Astrocyte (in vitro differentiated cells and primary cell): ENCODE data around the gene ABHD17B. TPM values are rescaled to one million over a fixed set of nuclear protein-coding genes. Genes with fewer than 3 reads are reported as not detected.

Experiments
- DNase-seq: peaks from one replicate; pipeline ENCODE4 v3.0.0-alpha.2; 2010; ENCODE audit warnings: low read depth
- FAIRE-seq: peaks from 2 replicates; lab custom pipeline; 2011; peaks lifted over from hg19 to GRCh38; lab: Jason Lieb, UNC
- H2AFZ ChIP-seq: 2 replicates; pipeline ENCODE4 v1.6.0; 2012; ENCODE audit warnings: low read depth, low read length, inconsistent platforms
- H3K27ac ChIP-seq: 2 replicates; pipeline ENCODE4 v1.5.1; 2011; ENCODE audit warnings: low read depth, low read length, inconsistent platforms
- H3K27me3 ChIP-seq: 2 replicates; pipeline ENCODE4 v1.6.0; 2011; ENCODE audit warnings: low read length, inconsistent platforms; ENCODE audit not compliant: insufficient read depth
- H3K36me3 ChIP-seq: 2 replicates; pipeline ENCODE4 v1.5.1; 2011; ENCODE audit warnings: low read length, inconsistent platforms; ENCODE audit not compliant: insufficient read depth
- H3K4me1 ChIP-seq: 2 replicates; pipeline ENCODE4 v1.5.1; 2011; ENCODE audit warnings: low read length, inconsistent platforms; ENCODE audit not compliant: insufficient read depth
- H3K4me2 ChIP-seq: 2 replicates; pipeline ENCODE4 v1.6.0; 2012; ENCODE audit warnings: low read length, inconsistent platforms
- H3K4me3 ChIP-seq: 2 replicates; pipeline ENCODE4 v1.5.1; 2011; ENCODE audit warnings: low read depth, mild to moderate bottlenecking, low read length, inconsistent platforms; ENCODE audit not compliant: insufficient read depth
- H3K79me2 ChIP-seq: 2 replicates; pipeline ENCODE4 v1.6.0; 2012; ENCODE audit warnings: mild to moderate bottlenecking, low read length, inconsistent platforms; ENCODE audit not compliant: insufficient read depth
- H3K9ac ChIP-seq: 2 replicates; pipeline ENCODE4 v1.6.0; 2012; ENCODE audit warnings: mild to moderate bottlenecking, low read length, inconsistent platforms
- H3K9me3 ChIP-seq: 2 replicates; pipeline ENCODE4 v1.5.1; 2012; ENCODE audit warnings: low read depth, mild to moderate bottlenecking, low read length, inconsistent platforms; ENCODE audit not compliant: insufficient read depth
- H4K20me1 ChIP-seq: 2 replicates; pipeline ENCODE4 v1.6.0; 2012; ENCODE audit warnings: low read length, inconsistent platforms; ENCODE audit not compliant: insufficient read depth
- H3K27ac Mint-ChIP-seq: one replicate; pipeline ENCODE4 v1.8.0; 2021; ENCODE audit warnings: mild to moderate bottlenecking, mixed read lengths; ENCODE audit not compliant: unreplicated experiment
- H3K27me3 Mint-ChIP-seq: one replicate; pipeline ENCODE4 v1.8.0; 2021; ENCODE audit warnings: low read depth, mixed read lengths; ENCODE audit not compliant: unreplicated experiment
- H3K36me3 Mint-ChIP-seq: one replicate; pipeline ENCODE4 v1.8.0; 2021; ENCODE audit warnings: low read depth, mixed read lengths; ENCODE audit not compliant: unreplicated experiment
- H3K4me1 Mint-ChIP-seq: one replicate; pipeline ENCODE4 v1.8.0; 2021; ENCODE audit warnings: low read depth, mixed read lengths; ENCODE audit not compliant: unreplicated experiment
- H3K4me3 Mint-ChIP-seq: one replicate; pipeline ENCODE4 v1.8.0; 2021; ENCODE audit warnings: mild to moderate bottlenecking, moderate library complexity, mixed read lengths; ENCODE audit not compliant: unreplicated experiment
- H3K9me3 Mint-ChIP-seq: one replicate; pipeline ENCODE4 v1.8.0; 2021; ENCODE audit warnings: mild to moderate bottlenecking, mixed read lengths; ENCODE audit not compliant: unreplicated experiment
- EZH2 ChIP-seq: IDR thresholded peaks from 2 replicates; pipeline ENCODE4 v1.6.1; 2012; ENCODE audit warnings: mild to moderate bottlenecking, low read length, inconsistent platforms; ENCODE audit not compliant: insufficient read depth
- total RNA-seq: library from RNA; stranded (reverse); gene quantifications from 2 replicates; pipeline ENCODE4 v1.2.1, GENCODE V29; 2021
- TF ChIP-seq, protein P1 (sequence below): IDR thresholded peaks from 2 replicates; pipeline ENCODE4 v1.5.1; 2011; ENCODE audit warnings: low read depth, mild to moderate bottlenecking, inconsistent platforms, low read length, moderate library complexity; ENCODE audit not compliant: insufficient read depth

ABHD17B gene
- total RNA-seq, 1 donor from 2014 or later = 21.3 TPM

DNA sequence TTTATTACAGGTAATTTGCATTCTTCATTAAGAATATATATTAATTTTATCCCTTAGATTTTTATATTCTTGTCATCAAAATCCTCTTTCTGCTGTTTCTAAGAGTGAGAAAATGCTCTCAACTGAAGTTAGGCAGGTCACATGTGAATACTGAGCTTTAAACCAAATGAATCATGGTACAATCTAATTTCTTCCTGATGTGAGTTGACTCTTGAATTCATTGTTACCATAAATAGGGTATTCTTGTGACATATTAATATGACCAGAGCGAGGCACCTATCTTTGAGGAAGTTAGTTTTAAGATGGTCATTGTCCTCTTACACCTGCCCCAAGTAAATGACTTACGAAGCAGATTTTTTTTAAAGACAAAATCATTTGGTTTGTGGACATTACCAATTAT lies 17.8 kb upstream of the ABHD17B start:
- Histone ChIP-seq H3K4me1 (no peaks in the 10 kb centered on the region), H3K27ac (no peak overlapping the region), H3K9ac (no peak overlapping the region), H3K4me2 (no peak overlapping the region), H3K9me3 (no peaks in the 10 kb centered on the region), H3K4me3 (no peak overlapping the region), H4K20me1 (peaks cover 5% of the 10 kb centered on the region), H3K27me3 (no peaks in the 10 kb centered on the region), H3K36me3 (no peaks in the 10 kb centered on the region), H2AFZ (no peak overlapping the region), H3K79me2 (peaks cover 6% of the 10 kb centered on the region)
- Mint-ChIP-seq H3K27ac (no peak overlapping the region), H3K4me1 (peaks cover 4% of the 10 kb centered on the region), H3K4me3 (no peak overlapping the region), H3K9me3 (no peaks in the 10 kb centered on the region), H3K27me3 (no peaks in the 10 kb centered on the region), H3K36me3 (no peaks in the 10 kb centered on the region)
- DNase-seq (no peak), FAIRE-seq (no peak)
- TF ChIP-seq, protein P1, sequence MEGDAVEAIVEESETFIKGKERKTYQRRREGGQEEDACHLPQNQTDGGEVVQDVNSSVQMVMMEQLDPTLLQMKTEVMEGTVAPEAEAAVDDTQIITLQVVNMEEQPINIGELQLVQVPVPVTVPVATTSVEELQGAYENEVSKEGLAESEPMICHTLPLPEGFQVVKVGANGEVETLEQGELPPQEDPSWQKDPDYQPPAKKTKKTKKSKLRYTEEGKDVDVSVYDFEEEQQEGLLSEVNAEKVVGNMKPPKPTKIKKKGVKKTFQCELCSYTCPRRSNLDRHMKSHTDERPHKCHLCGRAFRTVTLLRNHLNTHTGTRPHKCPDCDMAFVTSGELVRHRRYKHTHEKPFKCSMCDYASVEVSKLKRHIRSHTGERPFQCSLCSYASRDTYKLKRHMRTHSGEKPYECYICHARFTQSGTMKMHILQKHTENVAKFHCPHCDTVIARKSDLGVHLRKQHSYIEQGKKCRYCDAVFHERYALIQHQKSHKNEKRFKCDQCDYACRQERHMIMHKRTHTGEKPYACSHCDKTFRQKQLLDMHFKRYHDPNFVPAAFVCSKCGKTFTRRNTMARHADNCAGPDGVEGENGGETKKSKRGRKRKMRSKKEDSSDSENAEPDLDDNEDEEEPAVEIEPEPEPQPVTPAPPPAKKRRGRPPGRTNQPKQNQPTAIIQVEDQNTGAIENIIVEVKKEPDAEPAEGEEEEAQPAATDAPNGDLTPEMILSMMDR = no peak
- TF ChIP-seq EZH2 = no peak

DNA sequence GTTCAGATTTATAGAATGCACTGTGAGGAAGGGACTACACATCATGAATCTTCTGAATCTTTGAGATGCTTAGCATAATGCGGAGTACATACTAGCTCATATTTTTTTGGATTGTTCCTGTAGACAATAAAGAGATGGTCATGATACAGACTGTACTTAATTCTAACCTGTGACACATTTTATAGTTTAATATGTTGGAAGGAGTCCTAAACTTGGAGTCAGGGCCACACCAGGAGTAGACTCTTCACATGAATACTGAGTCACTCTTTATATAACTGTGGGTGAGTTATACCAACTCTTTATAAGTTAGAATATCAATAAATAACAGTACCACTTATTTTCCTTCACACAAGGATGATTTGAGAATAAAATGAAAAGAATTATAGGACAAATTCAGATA lies 17.4 kb upstream of the ABHD17B start:
- TF ChIP-seq, protein P1 = no peak
- no peak for TF ChIP-seq EZH2
- Mint-ChIP-seq H3K9me3 (no peaks in the 10 kb centered on the region), H3K4me1 (peaks cover 4% of the 10 kb centered on the region), H3K4me3 (no peak overlapping the region), H3K27me3 (no peaks in the 10 kb centered on the region), H3K27ac (no peak overlapping the region), H3K36me3 (no peaks in the 10 kb centered on the region)
- Histone ChIP-seq H3K27me3 (no peaks in the 10 kb centered on the region), H3K4me3 (no peak overlapping the region), H3K36me3 (no peaks in the 10 kb centered on the region), H3K9ac (no peak overlapping the region), H3K27ac (no peak overlapping the region), H3K79me2 (peaks cover 6% of the 10 kb centered on the region), H3K4me1 (no peaks in the 10 kb centered on the region), H3K4me2 (no peak overlapping the region), H4K20me1 (peaks cover 5% of the 10 kb centered on the region), H3K9me3 (no peaks in the 10 kb centered on the region), H2AFZ (no peak overlapping the region)
- DNase-seq (no peak), FAIRE-seq (no peak)

DNA sequence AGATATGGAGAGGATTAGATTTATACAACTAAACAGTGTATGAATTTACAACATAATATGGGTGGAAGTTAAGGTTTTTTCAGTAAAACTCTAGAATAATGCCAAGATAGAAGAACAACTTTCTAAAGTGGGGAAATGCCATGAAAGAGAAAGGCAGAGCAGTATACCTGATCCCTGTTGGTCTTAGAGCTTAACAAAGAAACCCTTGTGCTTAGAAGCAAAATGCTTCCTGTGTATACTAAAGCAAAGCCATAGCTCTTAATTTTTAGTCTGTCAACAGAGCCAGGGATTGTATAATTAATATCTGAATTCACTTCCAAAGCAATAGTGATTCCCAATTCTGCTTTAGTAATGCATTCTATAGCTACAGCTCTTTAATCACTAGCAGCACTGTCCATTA lies 14.8 kb upstream of the ABHD17B start:
- no peak for FAIRE-seq

More for the DNA sequence above, 14.8 kb upstream of the ABHD17B start:
- Histone ChIP-seq H3K9me3 (no peaks in the 10 kb centered on the region), H3K27me3 (no peaks in the 10 kb centered on the region), H3K9ac (no peak overlapping the region), H2AFZ (no peak overlapping the region), H4K20me1 (no peaks in the 10 kb centered on the region), H3K27ac (no peak overlapping the region), H3K4me3 (no peak overlapping the region), H3K4me2 (no peak overlapping the region), H3K79me2 (peaks cover 11% of the 10 kb centered on the region), H3K4me1 (peaks cover 6% of the 10 kb centered on the region), H3K36me3 (no peaks in the 10 kb centered on the region)
- TF ChIP-seq, protein P1 = no peak
- TF ChIP-seq EZH2 = no peak
- Mint-ChIP-seq H3K27me3 (no peaks in the 10 kb centered on the region), H3K4me3 (no peak overlapping the region), H3K27ac (no peak overlapping the region), H3K4me1 (peaks cover 12% of the 10 kb centered on the region), H3K9me3 (no peaks in the 10 kb centered on the region), H3K36me3 (peaks cover 8% of the 10 kb centered on the region)
- no peak for DNase-seq
